Peyer's patch (tissue), 4 donors: ENCODE data around the gene MEMO1. TPM values are rescaled to one million over a fixed set of nuclear protein-coding genes. Genes with fewer than 3 reads are reported as not detected.
"Not testable (repeated sequence)": the region's sequence is repeated elsewhere in the genome, so short reads cannot be mapped to it uniquely, and the experiment has no call there.

Source experiments
- DNase-seq, 3 donors: peaks; one replicate each; pipeline ENCODE4 v3.0.0-alpha.2; 2017 to 2019
- H3K27ac ChIP-seq, 4 donors: fragments of 200-600 bp; sonication (generic); one replicate each; pipeline ENCODE4 v1.5.1; 2016 to 2019
- H3K27me3 ChIP-seq, 2 donors: fragments of 200-600 bp; sonication (generic); one replicate each; pipeline ENCODE4 v1.5.1; 2019
- H3K36me3 ChIP-seq, 3 donors: fragments of 200-600 bp; sonication (generic); one replicate each; pipeline ENCODE4 v1.5.1; 2016 to 2019
- H3K4me1 ChIP-seq, 4 donors: fragments of 200-600 bp; sonication (generic); one replicate each; pipeline ENCODE4 v1.5.1; 2016 to 2019
- H3K4me3 ChIP-seq, 4 donors: fragments of 200-600 bp; sonication (generic); 1 replicate in 3 of 4; 2 replicates in 1 of 4; pipeline ENCODE4 v1.5.1; 2016 to 2019; ENCODE audit warnings: mild to moderate bottlenecking in 1 of 4
- H3K9me3 ChIP-seq, 4 donors: fragments of 200-600 bp; sonication (generic); one replicate each; pipeline ENCODE4 v1.5.1; 2016 to 2019; ENCODE audit warnings: mild to moderate bottlenecking in 1 of 4
- CTCF ChIP-seq, 6 experiments: fragments of 450-650 bp in 4 of 6; fragments of 200-600 bp in 2 of 6; sonication (generic) in 1 of 6; IDR thresholded peaks; one replicate each; pipeline ENCODE4 v1.5.1; 2017 to 2019; ENCODE audit warnings: antibody characterized with exemption in 6 of 6, mild to moderate bottlenecking in 3 of 6, moderate library complexity in 1 of 6
- POLR2A ChIP-seq, 2 donors: fragments of 450-650 bp; IDR thresholded peaks; one replicate each; pipeline ENCODE4 v1.5.1; 2017; ENCODE audit warnings: antibody characterized with exemption in 2 of 2, mild to moderate bottlenecking in 2 of 2, moderate library complexity in 2 of 2
- total RNA-seq, 4 donors: library from RNA; depleted of rRNA; stranded (reverse); fragments of >200 nt; gene quantifications; one replicate each; pipeline ENCODE4 v1.1.0, GENCODE V29; 2016

MEMO1 gene
- total RNA-seq, 4 donors from 2014 or later = 5.2 to 27.3 (median 21.7) TPM

GRCh38 chr2:31972059-31972458 lies 38.7 kb downstream of the MEMO1 start:
- TF ChIP-seq CTCF (IDR thresholded peaks at IDR 0.05) (no peak), POLR2A (IDR thresholded peaks at IDR 0.05) (no peak)
- H3K27me3 ChIP-seq = no peaks in the 10 kb centered on the region
- no peak overlapping the region for H3K27ac ChIP-seq
- no peaks in the 10 kb centered on the region for H3K9me3 ChIP-seq
- DNase-seq = no peak
- no peaks in the 10 kb centered on the region for H3K36me3 ChIP-seq
- no peak overlapping the region for H3K4me3 ChIP-seq
- no peaks in the 10 kb centered on the region for H3K4me1 ChIP-seq

GRCh38 chr2:31969178-31969577 lies 41.6 kb downstream of the MEMO1 start:
- Histone ChIP-seq H3K9me3 (no peaks in the 10 kb centered on the region), H3K4me1 (no peaks in the 10 kb centered on the region), H3K27ac (no peak overlapping the region), H3K4me3 (no peak overlapping the region), H3K36me3 (no peaks in the 10 kb centered on the region), H3K27me3 (no peaks in the 10 kb centered on the region)
- no peak for TF ChIP-seq CTCF (IDR thresholded peaks at IDR 0.05)
- no peak for TF ChIP-seq POLR2A (IDR thresholded peaks at IDR 0.05)
- no peak for DNase-seq

GRCh38 chr2:31967790-31968189 lies 43.0 kb downstream of the MEMO1 start:
- H3K27me3 ChIP-seq = no peaks in the 10 kb centered on the region
- no peak overlapping the region for H3K27ac ChIP-seq
- no peak for DNase-seq
- H3K9me3 ChIP-seq = no peaks in the 10 kb centered on the region
- no peak overlapping the region for H3K4me3 ChIP-seq
- H3K4me1 ChIP-seq = no peaks in the 10 kb centered on the region
- TF ChIP-seq CTCF (IDR thresholded peaks at IDR 0.05) (no peak), POLR2A (IDR thresholded peaks at IDR 0.05) (no peak)
- no peaks in the 10 kb centered on the region for H3K36me3 ChIP-seq

GRCh38 chr2:31966402-31966801 lies 44.4 kb downstream of the MEMO1 start:
- not testable (repeated sequence) for H3K27ac ChIP-seq, H3K27me3 ChIP-seq, H3K36me3 ChIP-seq, H3K9me3 ChIP-seq, DNase-seq, H3K4me1 ChIP-seq, H3K4me3 ChIP-seq

DNA sequence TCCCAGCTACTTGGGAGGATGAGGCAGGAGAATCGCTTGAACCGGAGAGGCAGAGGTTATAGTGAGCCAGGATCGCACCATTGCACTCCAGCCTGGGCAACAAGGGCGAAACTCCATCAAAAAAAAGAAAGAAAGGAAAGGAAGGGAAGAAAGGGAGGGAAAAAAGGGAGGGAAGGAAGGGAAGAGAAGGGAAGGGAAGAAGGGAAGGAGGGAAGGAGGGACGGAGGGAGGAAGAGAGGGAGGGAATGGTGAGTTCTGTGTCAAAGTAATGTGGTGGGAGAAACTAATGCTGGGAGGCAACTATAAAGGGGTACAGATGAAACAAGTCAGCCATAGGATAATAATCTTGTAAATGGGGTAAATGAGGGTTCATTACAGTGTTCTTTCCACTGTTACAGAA lies 45.7 kb downstream of the MEMO1 start:
- DNase-seq = no peak
- Histone ChIP-seq H3K36me3 (no peaks in the 10 kb centered on the region), H3K4me3 (no peak overlapping the region), H3K4me1 (no peaks in the 10 kb centered on the region), H3K9me3 (no peaks in the 10 kb centered on the region), H3K27me3 (no peaks in the 10 kb centered on the region), H3K27ac (no peak overlapping the region)
- TF ChIP-seq CTCF (IDR thresholded peaks at IDR 0.05) (no peak), POLR2A (IDR thresholded peaks at IDR 0.05) (no peak)

DNA sequence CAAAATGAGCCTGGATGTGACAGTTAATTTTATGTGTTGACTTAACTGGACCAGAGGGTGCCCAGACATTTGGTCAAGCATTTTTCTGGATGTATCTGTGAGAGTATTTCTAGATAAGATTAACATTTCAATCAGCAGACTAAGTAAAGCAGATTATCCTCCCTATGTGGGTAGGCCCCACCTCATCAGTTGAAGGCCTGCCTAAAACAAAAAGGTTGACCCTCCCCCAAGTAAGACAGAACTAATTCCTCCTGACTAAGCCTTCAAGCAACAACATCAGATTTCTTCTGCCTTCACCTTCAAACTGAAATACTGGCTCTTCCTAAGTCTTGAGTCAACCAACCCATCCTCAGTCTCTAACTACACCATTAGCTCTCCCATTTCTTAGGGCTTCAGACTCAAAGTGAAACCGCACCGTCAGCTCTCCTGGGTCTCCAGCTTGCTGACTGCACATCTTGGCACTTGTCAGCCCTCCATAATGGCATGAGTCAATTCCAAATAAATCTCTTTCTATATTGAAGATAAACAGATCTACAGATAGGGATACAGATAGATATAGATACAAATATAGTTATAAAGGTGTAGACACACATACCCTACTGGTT lies 47.9 kb downstream of the MEMO1 start:
- TF ChIP-seq POLR2A (IDR thresholded peaks at IDR 0.05) (no peak), CTCF (IDR thresholded peaks at IDR 0.05) (no peak)
- Histone ChIP-seq H3K27ac (no peak overlapping the region), H3K4me3 (no peak overlapping the region), H3K4me1 (no peaks in the 10 kb centered on the region), H3K36me3 (no peaks in the 10 kb centered on the region), H3K27me3 (no peaks in the 10 kb centered on the region), H3K9me3 (no peaks in the 10 kb centered on the region)
- DNase-seq = no peak
